SK-N-SH (cell line): Measurements from ENCODE around the gene RALA. TPM values are rescaled to one million over a fixed set of nuclear protein-coding genes. Genes with fewer than 3 reads are reported as not detected.

Experiments
- CTCF ChIA-PET: fragments of 300-600, 350-600 bp; formaldehyde crosslinking; extraction: SDS; loops from one replicate; lab custom pipeline; 2021; lab: Yijun Ruan, JAX
- POLR2A ChIA-PET: fragments of 350-600 bp; sonication (Branson Sonifier 250); formaldehyde crosslinking; extraction: SDS; loops from one replicate; lab custom pipeline; 2020; ENCODE audit warnings: antibody characterized with exemption, inconsistent platforms; lab: Yijun Ruan, JAX
- DNase-seq: peaks from one replicate; pipeline ENCODE4 v3.0.0; 2012
- H2AFZ ChIP-seq: fragments of 200-600 bp; sonication (generic); 2 replicates; pipeline ENCODE4 v1.8.1; 2016; ENCODE audit warnings: antibody characterized with exemption, mild to moderate bottlenecking, low read depth
- H3F3A ChIP-seq: fragments of 200-600 bp; sonication (generic); replicated peaks from 2 replicates; pipeline ENCODE3; 2016; ENCODE audit warnings: antibody characterized with exemption, mild to moderate bottlenecking; ENCODE audit not compliant: insufficient read depth
- H3K27ac ChIP-seq, 2 experiments: fragments of 200-500 bp in 1 of 2; fragments of 200-600 bp in 1 of 2; sonication (Bioruptor generic) in 1 of 2; sonication (generic), shearing (Covaris generic) in 1 of 2; 2 replicates each; pipeline versions ENCODE4 v1.5.1 to v1.6.1; 2014 to 2016; ENCODE audit warnings: low read depth in 2 of 2, inconsistent platforms in 1 of 2, low read length in 1 of 2, mild to moderate bottlenecking in 1 of 2, mixed read lengths in 1 of 2
- H3K27me3 ChIP-seq: fragments of 200-600 bp; sonication (generic), shearing (Covaris generic); 2 replicates; pipeline ENCODE4 v1.6.1; 2016; ENCODE audit warnings: mixed run types; ENCODE audit not compliant: insufficient read depth
- H3K36me3 ChIP-seq, 2 experiments: fragments of 200-500 bp in 1 of 2; fragments of 200-600 bp in 1 of 2; sonication (Bioruptor generic) in 1 of 2; sonication (generic) in 1 of 2; replicated peaks in 1 of 2; 2 replicates each; pipeline versions ENCODE3 to v1.5.1; 2014 to 2016; ENCODE audit warnings: low read length in 1 of 2, mild to moderate bottlenecking in 1 of 2; ENCODE audit not compliant: insufficient read depth in 2 of 2, control insufficient read depth in 1 of 2
- H3K4me1 ChIP-seq, 2 experiments: fragments of 200-500 bp in 1 of 2; fragments of 200-600 bp in 1 of 2; sonication (Bioruptor generic) in 1 of 2; sonication (generic), shearing (Covaris generic) in 1 of 2; 2 replicates each; pipeline versions ENCODE4 v1.5.1 to v1.6.1; 2014 to 2016; ENCODE audit warnings: low read depth in 1 of 2, low read length in 1 of 2, mixed run types in 1 of 2; ENCODE audit not compliant: insufficient read depth in 2 of 2, control insufficient read depth in 1 of 2
- H3K4me2 ChIP-seq: fragments of 200-600 bp; sonication (generic), shearing (Covaris generic); 2 replicates; pipeline ENCODE4 v1.6.1; 2017; ENCODE audit warnings: mixed run types
- H3K4me3 ChIP-seq, 2 experiments: fragments of 200-500 bp in 1 of 2; fragments of 200-600 bp in 1 of 2; sonication (Bioruptor generic) in 1 of 2; sonication (generic), shearing (Covaris generic) in 1 of 2; 2 replicates each; pipeline versions ENCODE4 v1.5.1 to v1.8.1; 2014 to 2016; ENCODE audit warnings: low read depth in 2 of 2, inconsistent platforms in 1 of 2, low read length in 1 of 2, mild to moderate bottlenecking in 1 of 2, mixed read lengths in 1 of 2, moderate library complexity in 1 of 2
- H3K79me2 ChIP-seq: fragments of 200-600 bp; sonication (generic); 2 replicates; pipeline ENCODE4 v1.8.1; 2017; ENCODE audit warnings: mild to moderate bottlenecking; ENCODE audit not compliant: insufficient read depth
- H3K9ac ChIP-seq: fragments of 200-600 bp; sonication (generic); 2 replicates; pipeline ENCODE4 v1.6.1; 2017; ENCODE audit warnings: mixed run types
- H3K9me2 ChIP-seq: fragments of 200-600 bp; sonication (generic); 2 replicates; pipeline ENCODE4 v1.6.1; 2017; ENCODE audit warnings: mixed run types
- H3K9me3 ChIP-seq: fragments of 200-600 bp; sonication (generic); 2 replicates; pipeline ENCODE4 v1.6.1; 2017; ENCODE audit warnings: mixed run types, mild to moderate bottlenecking, moderate library complexity
- H4K20me1 ChIP-seq: fragments of 200-600 bp; sonication (generic); 2 replicates; pipeline ENCODE4 v1.6.1; 2017; ENCODE audit warnings: mild to moderate bottlenecking, mixed run types; ENCODE audit not compliant: insufficient read depth
- CHD2 ChIP-seq: fragments of 150-350 bp; IDR thresholded peaks from 2 replicates; pipeline ENCODE4 v1.6.1; 2018; ENCODE audit warnings: low read length; ENCODE audit not compliant: partially characterized antibody
- CTCF ChIP-seq: fragments of 200-600 bp; sonication (generic); IDR thresholded peaks from 2 replicates; pipeline ENCODE4 v1.6.1; 2017; ENCODE audit warnings: antibody characterized with exemption, mild to moderate bottlenecking, moderate library complexity
- EP300 ChIP-seq, 2 experiments: IDR thresholded peaks; 2 replicates each; pipeline versions ENCODE4 v1.4.0 to v1.6.1; 2012; ENCODE audit warnings: borderline replicate concordance in 1 of 2, low read depth in 1 of 2, low read length in 1 of 2
- FOSL2 ChIP-seq: IDR thresholded peaks from 2 replicates; pipeline ENCODE4 v1.4.0; 2012; ENCODE audit warnings: low read depth, mild to moderate bottlenecking, moderate library complexity, borderline replicate concordance
- FOXM1 ChIP-seq: IDR thresholded peaks from 2 replicates; pipeline ENCODE4 v1.4.0; 2012; ENCODE audit warnings: low read depth, mild to moderate bottlenecking
- GABPA ChIP-seq: IDR thresholded peaks from 2 replicates; pipeline ENCODE4 v1.4.0; 2012; ENCODE audit warnings: low read depth, mild to moderate bottlenecking
- GATA2 ChIP-seq: sonication (generic); formaldehyde crosslinking; IDR thresholded peaks from 2 replicates; pipeline ENCODE4 v1.5.0; 2020; ENCODE audit warnings: mild to moderate bottlenecking, missing genetic modification reagents
- JUND ChIP-seq: IDR thresholded peaks from 2 replicates; pipeline ENCODE4 v1.4.0; 2012
- PBX3 ChIP-seq: IDR thresholded peaks from 2 replicates; pipeline ENCODE4; 2012
- RAD21 ChIP-seq: IDR thresholded peaks from 2 replicates; pipeline ENCODE4 v1.6.1; 2012; ENCODE audit warnings: mild to moderate bottlenecking, low read length
- RCOR1 ChIP-seq: fragments of 150-350 bp; IDR thresholded peaks from 2 replicates; pipeline ENCODE4 v1.6.1; 2017; ENCODE audit warnings: antibody characterized with exemption, low read length
- RXRA ChIP-seq: IDR thresholded peaks from 2 replicates; pipeline ENCODE4 v1.4.0; 2012; ENCODE audit warnings: low read depth, mild to moderate bottlenecking, borderline replicate concordance
- TCF12 ChIP-seq: IDR thresholded peaks from 2 replicates; pipeline ENCODE4 v1.4.0; 2012
- USF1 ChIP-seq: IDR thresholded peaks from 2 replicates; pipeline ENCODE4 v1.4.0; 2012; ENCODE audit warnings: low read depth, borderline replicate concordance
- USF2 ChIP-seq: fragments of 150-350 bp; IDR thresholded peaks from 2 replicates; pipeline ENCODE4 v1.6.1; 2017; ENCODE audit warnings: antibody characterized with exemption, low read length, low read depth, borderline replicate concordance
- YY1 ChIP-seq: IDR thresholded peaks from 2 replicates; pipeline ENCODE4 v1.4.0; 2012; ENCODE audit warnings: low read depth, mild to moderate bottlenecking
- ZBTB33 ChIP-seq: IDR thresholded peaks from 2 replicates; pipeline ENCODE4 v1.4.0; 2012; ENCODE audit warnings: low read depth, borderline replicate concordance
- WGBS: methylation state at CpG from one replicate; pipeline ENCODE4 v1.1.6; 2017; ENCODE audit warnings: low lambda C conversion rate; 5-methylcytosine and 5-hydroxymethylcytosine counted together
- polyA plus RNA-seq, 3 experiments: library from polyadenylated mRNA; depleted of rRNA; stranded (reverse); fragments of >200 nt; gene quantifications; 2 replicates each; pipeline ENCODE4 v1.2.3, GENCODE V29; 2012

Gene RALA
- polyA plus RNA-seq, 1 of the 3 experiments (the other 2 are of a cell fraction): 29.0 TPM

GRCh38 chr7:39644170-39644569, 20.8 kb downstream of the RALA start:
- POLR2A ChIA-PET: no interaction called here
- Histone ChIP-seq H4K20me1 (peaks cover 98% of the 10 kb centered on the region), H2AFZ (no peak overlapping the region), H3K9me2 (no peaks in the 10 kb centered on the region), H3K4me2 (no peak overlapping the region), H3F3A (peaks cover 23% of the 10 kb centered on the region), H3K9me3 (no peaks in the 10 kb centered on the region), H3K79me2 (peaks cover 100% of the 10 kb centered on the region), H3K36me3 (peaks cover 0 to 25% of the 10 kb centered on the region in 2 experiments), H3K4me3 (no peak overlapping the region), H3K9ac (0 out of 2 replicates have a peak overlapping the region, but pooled peaks have one; percentile 9), H3K27ac (peak overlapping the region in 1 of 2 experiments; percentile 34; a peak in 2 of 4 replicates), H3K27me3 (no peaks in the 10 kb centered on the region), H3K4me1 (peaks cover 0 to 22% of the 10 kb centered on the region in 2 experiments; a peak in 3 of 4 replicates)
- no peak for DNase-seq
- CTCF ChIA-PET: interaction anchor here (0.7 kb wide), 1 partner anchor 179 kb away, joined by 4 read pairs; no protein-coding TSS in a partner anchor
- TF ChIP-seq GABPA (no peak), CHD2 (no peak), USF1 (no peak), EP300 (IDR thresholded peaks at IDR 0.05; ENCODE audit: borderline replicate concordance in 1 of 2, low read depth in 1 of 2, low read length in 1 of 2) (no peak), JUND (peak; percentile 34; the same call in 1 of the 2 replicates), TCF12 (peak; percentile 13; the same call in 1 of the 2 replicates), PBX3 (no peak), FOXM1 (no peak), FOSL2 (peak; percentile 17; the same call in 1 of the 2 replicates), RAD21 (no peak), USF2 (no peak), RXRA (no peak)
- TF ChIP-seq, all 33 proteins: peak for 3
- WGBS: 31% methylated on average over 1 of the region's 1 CpG

- CTCF ChIA-PET: interaction anchor here (1.0 to 2.1 kb wide), 4 partner anchors 9 to 250 kb away, joined by 3 to 6 read pairs (median 3); no protein-coding TSS in a partner anchor
- Histone ChIP-seq H3K79me2 (peaks cover 100% of the 10 kb centered on the region), H3K4me3 (no peak overlapping the region), H3K36me3 (peaks cover 0 to 32% of the 10 kb centered on the region in 2 experiments), H3K4me1 (peaks cover 0 to 22% of the 10 kb centered on the region in 2 experiments; a peak in 3 of 4 replicates), H4K20me1 (peaks cover 90% of the 10 kb centered on the region), H3K9ac (no peak overlapping the region), H3K9me2 (no peaks in the 10 kb centered on the region), H3F3A (peaks cover 23% of the 10 kb centered on the region), H3K27me3 (no peaks in the 10 kb centered on the region), H3K27ac (no peak overlapping the region), H3K9me3 (no peaks in the 10 kb centered on the region), H2AFZ (no peak overlapping the region), H3K4me2 (no peak overlapping the region)
- DNase-seq: no peak
- POLR2A ChIA-PET: no interaction called here
- 99% methylated on average over 5 of the region's 5 CpGs for WGBS
- TF ChIP-seq GATA2 (no peak), FOSL2 (no peak), USF2 (no peak), CTCF (no peak), YY1 (no peak), ZBTB33 (no peak), RCOR1 (no peak)
Observed at GRCh38 chr7:39645482-39646407, 22.4 kb downstream of the RALA start.
